ENCODE results near the gene SAMD11. TPM values are rescaled to one million over a fixed set of nuclear protein-coding genes. Genes with fewer than 3 reads are reported as not detected.

SAMD11 gene
- total RNA-seq, 1 donor from 2014 or later, result 0.14 TPM

- TF ChIP-seq CTCF (conservative IDR thresholded peaks at IDR 0.05), result no peak
- Mint-ChIP-seq H3K36me3 (ENCODE audit: low read depth) (no peaks in the 10 kb centered on the region), H3K4me3 (no peak overlapping the region), H3K9me3 (no peaks in the 10 kb centered on the region), H3K27me3 (ENCODE audit: low read depth) (peaks cover 59% of the 10 kb centered on the region), H3K4me1 (no peaks in the 10 kb centered on the region), H3K27ac (ENCODE audit: unreplicated experiment) (no peak overlapping the region)
- DNase-seq (ENCODE audit: low read depth, low spot score), result no peak
Measured at GRCh38 chr1:969260-969855, 45.6 kb downstream of the SAMD11 start.

GRCh38 chr1:970242-970972, 46.7 kb downstream of the SAMD11 start:
- Mint-ChIP-seq H3K27me3 (ENCODE audit: low read depth) (peaks cover 63% of the 10 kb centered on the region), H3K9me3 (no peaks in the 10 kb centered on the region), H3K36me3 (ENCODE audit: low read depth) (no peaks in the 10 kb centered on the region), H3K27ac (ENCODE audit: unreplicated experiment) (no peak overlapping the region), H3K4me3 (no peak overlapping the region), H3K4me1 (no peaks in the 10 kb centered on the region)
- TF ChIP-seq CTCF (conservative IDR thresholded peaks at IDR 0.05), result no peak
- DNase-seq (ENCODE audit: low read depth, low spot score), result no peak

- Mint-ChIP-seq H3K4me3 (no peak overlapping the region), H3K27me3 (ENCODE audit: low read depth) (peaks cover 64% of the 10 kb centered on the region), H3K27ac (ENCODE audit: unreplicated experiment) (no peak overlapping the region), H3K36me3 (ENCODE audit: low read depth) (no peaks in the 10 kb centered on the region), H3K4me1 (no peaks in the 10 kb centered on the region), H3K9me3 (no peaks in the 10 kb centered on the region)
- no peak for DNase-seq (ENCODE audit: low read depth, low spot score)
- no peak for TF ChIP-seq CTCF (conservative IDR thresholded peaks at IDR 0.05)
Measured at GRCh38 chr1:970973-971730, 47.4 kb downstream of the SAMD11 start.

GRCh38 chr1:971751-972506, 48.2 kb downstream of the SAMD11 start:
- Mint-ChIP-seq H3K27me3 (ENCODE audit: low read depth) (peaks cover 60% of the 10 kb centered on the region), H3K36me3 (ENCODE audit: low read depth) (no peaks in the 10 kb centered on the region)

More at GRCh38 chr1:971751-972506, 48.2 kb downstream of the SAMD11 start:
- Mint-ChIP-seq H3K4me1 (no peaks in the 10 kb centered on the region), H3K9me3 (no peaks in the 10 kb centered on the region), H3K4me3 (no peak overlapping the region), H3K27ac (ENCODE audit: unreplicated experiment) (no peak overlapping the region)
- DNase-seq (ENCODE audit: low read depth, low spot score), result no peak
- no peak for TF ChIP-seq CTCF (conservative IDR thresholded peaks at IDR 0.05)

All from neural crest cell (in vitro differentiated cells).